Brain microvascular endothelial cell (primary cell): Measurements from ENCODE around the gene C11orf21.

Experiments used
- DNase-seq: peaks from one replicate; pipeline ENCODE4 v3.0.0-alpha.2; 2020
- H3K27ac ChIP-seq: fragments of 250-450 bp; sonication (Bioruptor Pico); 2 replicates; pipeline ENCODE4 v1.5.1; 2020; ENCODE audit warnings: mild to moderate bottlenecking, moderate library complexity
- H3K27me3 ChIP-seq: fragments of 250-450 bp; sonication (Bioruptor Pico); replicated peaks from 2 replicates; pipeline ENCODE4 v1.5.1; 2020; ENCODE audit warnings: mild to moderate bottlenecking
- H3K36me3 ChIP-seq: fragments of 250-450 bp; sonication (Bioruptor Pico); replicated peaks from 2 replicates; pipeline ENCODE4 v1.5.1; 2020; ENCODE audit warnings: mild to moderate bottlenecking
- H3K4me3 ChIP-seq: 2 replicates; pipeline ENCODE4 v1.5.1; 2011; ENCODE audit warnings: low read depth, mild to moderate bottlenecking, control low read depth, low read length, moderate library complexity
- in situ Hi-C: cut with HindIII; loops from 2 replicates; pipeline ENCODE4 v1.10.0; 2017; ENCODE audit warnings: low sequenced_read_pairs, low pct_ligation_motif_present
- TF ChIP-seq, protein P1 (sequence below): IDR thresholded peaks from 2 replicates; pipeline ENCODE4 v1.5.1; 2011; ENCODE audit warnings: low read depth, mild to moderate bottlenecking, moderate library complexity, low read length, control low read depth, inconsistent platforms; ENCODE audit errors: missing control alignments

The C11orf21 gene

GRCh38 chr11:2331404-2331803, 29.7 kb upstream of the C11orf21 start:
- H3K36me3 ChIP-seq, result no peaks in the 10 kb centered on the region
- TF ChIP-seq, protein P1, sequence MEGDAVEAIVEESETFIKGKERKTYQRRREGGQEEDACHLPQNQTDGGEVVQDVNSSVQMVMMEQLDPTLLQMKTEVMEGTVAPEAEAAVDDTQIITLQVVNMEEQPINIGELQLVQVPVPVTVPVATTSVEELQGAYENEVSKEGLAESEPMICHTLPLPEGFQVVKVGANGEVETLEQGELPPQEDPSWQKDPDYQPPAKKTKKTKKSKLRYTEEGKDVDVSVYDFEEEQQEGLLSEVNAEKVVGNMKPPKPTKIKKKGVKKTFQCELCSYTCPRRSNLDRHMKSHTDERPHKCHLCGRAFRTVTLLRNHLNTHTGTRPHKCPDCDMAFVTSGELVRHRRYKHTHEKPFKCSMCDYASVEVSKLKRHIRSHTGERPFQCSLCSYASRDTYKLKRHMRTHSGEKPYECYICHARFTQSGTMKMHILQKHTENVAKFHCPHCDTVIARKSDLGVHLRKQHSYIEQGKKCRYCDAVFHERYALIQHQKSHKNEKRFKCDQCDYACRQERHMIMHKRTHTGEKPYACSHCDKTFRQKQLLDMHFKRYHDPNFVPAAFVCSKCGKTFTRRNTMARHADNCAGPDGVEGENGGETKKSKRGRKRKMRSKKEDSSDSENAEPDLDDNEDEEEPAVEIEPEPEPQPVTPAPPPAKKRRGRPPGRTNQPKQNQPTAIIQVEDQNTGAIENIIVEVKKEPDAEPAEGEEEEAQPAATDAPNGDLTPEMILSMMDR, result no peak
- no peaks in the 10 kb centered on the region for H3K27me3 ChIP-seq
- no peak overlapping the region for H3K4me3 ChIP-seq
- H3K27ac ChIP-seq, result no peak overlapping the region
- DNase-seq, result no peak
- in situ Hi-C loops, result no loop called here

GRCh38 chr11:2330696-2331095, 29.0 kb upstream of the C11orf21 start:
- no peak for DNase-seq
- H3K27me3 ChIP-seq, result no peaks in the 10 kb centered on the region
- H3K27ac ChIP-seq, result no peak overlapping the region
- in situ Hi-C loops, result no loop called here
- no peaks in the 10 kb centered on the region for H3K36me3 ChIP-seq
- TF ChIP-seq, protein P1, result no peak
- H3K4me3 ChIP-seq, result no peak overlapping the region

- Histone ChIP-seq H3K36me3 (no peaks in the 10 kb centered on the region), H3K27me3 (no peaks in the 10 kb centered on the region), H3K27ac (no peak overlapping the region), H3K4me3 (no peak overlapping the region)
- in situ Hi-C loops, result no loop called here
- DNase-seq, result no peak
- TF ChIP-seq, protein P1, result no peak
Observed at GRCh38 chr11:2329551-2329950, 27.8 kb upstream of the C11orf21 start.

DNA sequence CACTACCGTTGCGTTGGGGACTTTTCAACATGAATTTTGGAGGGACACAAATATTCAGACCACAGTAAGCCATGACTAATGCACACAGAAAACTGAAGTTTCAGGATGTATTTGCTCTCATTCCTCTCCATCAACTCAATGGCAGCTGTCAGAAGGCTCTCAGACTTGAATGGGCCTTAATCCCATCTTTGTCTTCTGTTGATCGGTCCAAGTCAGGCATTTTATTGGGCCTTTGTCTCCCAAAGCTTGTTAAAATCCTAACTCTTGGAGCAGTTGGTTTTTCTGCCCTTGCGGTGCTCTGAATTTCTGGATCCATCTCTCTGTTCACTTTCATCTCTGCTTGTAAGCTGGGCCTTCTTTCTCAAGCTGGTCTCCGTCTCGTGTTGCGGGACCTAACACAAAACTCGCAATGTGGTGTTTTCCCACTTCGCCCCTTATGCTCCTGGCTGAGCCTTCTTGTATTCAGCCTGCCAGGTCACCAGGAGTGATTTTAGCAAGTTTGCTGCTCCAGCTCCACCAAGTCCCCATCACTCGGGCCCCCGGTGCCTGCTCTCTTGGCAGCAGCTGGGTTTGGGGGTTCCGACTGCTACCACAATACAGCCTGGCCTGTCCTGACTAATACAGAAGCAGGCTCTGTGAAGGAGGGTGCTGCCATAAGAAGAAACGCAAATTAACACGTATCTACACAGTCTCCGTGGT, 27.1 kb upstream of the C11orf21 start:
- DNase-seq, result no peak
- TF ChIP-seq, protein P1, result no peak
- Histone ChIP-seq H3K27me3 (no peaks in the 10 kb centered on the region), H3K36me3 (no peaks in the 10 kb centered on the region), H3K4me3 (no peak overlapping the region), H3K27ac (no peak overlapping the region)
- in situ Hi-C loops, result no loop called here

GRCh38 chr11:2328021-2328420, 26.3 kb upstream of the C11orf21 start:
- Histone ChIP-seq H3K27ac (no peak overlapping the region), H3K4me3 (no peak overlapping the region), H3K36me3 (no peaks in the 10 kb centered on the region), H3K27me3 (no peaks in the 10 kb centered on the region)
- DNase-seq, result no peak
- in situ Hi-C loops, result no loop called here
- TF ChIP-seq, protein P1, result no peak

- no peak overlapping the region for H3K27ac ChIP-seq
Observed at GRCh38 chr11:2327032-2327431, 25.3 kb upstream of the C11orf21 start.

More at GRCh38 chr11:2327032-2327431, 25.3 kb upstream of the C11orf21 start:
- H3K27me3 ChIP-seq, result no peaks in the 10 kb centered on the region
- H3K36me3 ChIP-seq, result no peaks in the 10 kb centered on the region
- in situ Hi-C loops, result no loop called here
- no peak for DNase-seq
- TF ChIP-seq, protein P1, result no peak
- no peak overlapping the region for H3K4me3 ChIP-seq
